ENCODE results near the gene TNFRSF17. TPM values are rescaled to one million over a fixed set of nuclear protein-coding genes. Genes with fewer than 3 reads are reported as not detected.
A peak's percentile ranks its signal among the peaks of the same experiment; 100 is the strongest.

TNFRSF17 gene
- total and polyA plus RNA-seq, 9 of the 15 experiments (the other 6 are each of a cell fraction or from before 2014, with no cell fraction given), result not detected

DNA sequence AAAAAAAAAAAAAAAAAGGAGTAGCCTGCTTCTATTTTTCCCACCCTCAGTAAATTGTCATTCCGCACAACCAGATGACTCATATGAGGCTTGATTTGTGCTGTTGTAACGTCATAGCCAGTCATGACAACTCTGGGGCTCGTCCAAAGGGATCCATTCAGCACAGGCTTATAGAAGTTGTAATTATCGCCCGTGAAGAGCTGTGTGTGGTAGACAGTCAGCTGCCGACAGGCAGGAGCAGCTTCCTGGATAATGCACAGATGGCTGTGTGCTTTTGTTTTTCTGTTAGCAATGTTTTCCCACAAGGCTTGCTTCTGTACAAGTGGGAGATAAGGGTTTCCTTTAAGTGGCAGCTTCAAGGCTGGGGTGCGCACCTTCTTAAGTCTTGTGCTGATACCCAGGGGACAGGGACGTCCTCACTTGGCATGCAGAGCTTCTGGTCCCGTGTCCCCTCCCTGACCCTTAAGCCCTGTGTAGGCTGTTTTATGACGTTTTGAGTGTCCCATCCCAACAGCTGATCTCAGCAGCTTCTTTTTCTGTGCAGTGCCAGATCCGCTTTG, 37.5 kb downstream of the TNFRSF17 start (continued):
- TF ChIP-seq TEAD4 (IDR thresholded peaks at IDR 0.05; ENCODE audit: low read length), result peak; percentile 30; the same call in 1 of the 2 replicates
- no peak for TF ChIP-seq TEAD4 (CRISPR knock-in tag; IDR thresholded peaks at IDR 0.05; ENCODE audit: borderline replicate concordance)
- no peak for TF ChIP-seq HBP1 (CRISPR knock-in tag; IDR thresholded peaks at IDR 0.05)
- no peak for TF ChIP-seq MCM3 (IDR thresholded peaks at IDR 0.05)
- no peak for TF ChIP-seq STAT5A (IDR thresholded peaks at IDR 0.05; ENCODE audit: borderline replicate concordance, low read length)
- no peak for TF ChIP-seq KLF6 (CRISPR knock-in tag; IDR thresholded peaks at IDR 0.05; ENCODE audit: borderline replicate concordance)
- TF ChIP-seq BRF1 (IDR thresholded peaks at IDR 0.05; ENCODE audit: borderline replicate concordance, extremely low read depth, insufficient read length), result no peak
- no peak for TF ChIP-seq CSDE1 (IDR thresholded peaks at IDR 0.05)
- no peak for TF ChIP-seq FIP1L1 (IDR thresholded peaks at IDR 0.05; ENCODE audit: low read depth, low read length, poor library complexity, severe bottlenecking)
- TF ChIP-seq, protein P1, sequence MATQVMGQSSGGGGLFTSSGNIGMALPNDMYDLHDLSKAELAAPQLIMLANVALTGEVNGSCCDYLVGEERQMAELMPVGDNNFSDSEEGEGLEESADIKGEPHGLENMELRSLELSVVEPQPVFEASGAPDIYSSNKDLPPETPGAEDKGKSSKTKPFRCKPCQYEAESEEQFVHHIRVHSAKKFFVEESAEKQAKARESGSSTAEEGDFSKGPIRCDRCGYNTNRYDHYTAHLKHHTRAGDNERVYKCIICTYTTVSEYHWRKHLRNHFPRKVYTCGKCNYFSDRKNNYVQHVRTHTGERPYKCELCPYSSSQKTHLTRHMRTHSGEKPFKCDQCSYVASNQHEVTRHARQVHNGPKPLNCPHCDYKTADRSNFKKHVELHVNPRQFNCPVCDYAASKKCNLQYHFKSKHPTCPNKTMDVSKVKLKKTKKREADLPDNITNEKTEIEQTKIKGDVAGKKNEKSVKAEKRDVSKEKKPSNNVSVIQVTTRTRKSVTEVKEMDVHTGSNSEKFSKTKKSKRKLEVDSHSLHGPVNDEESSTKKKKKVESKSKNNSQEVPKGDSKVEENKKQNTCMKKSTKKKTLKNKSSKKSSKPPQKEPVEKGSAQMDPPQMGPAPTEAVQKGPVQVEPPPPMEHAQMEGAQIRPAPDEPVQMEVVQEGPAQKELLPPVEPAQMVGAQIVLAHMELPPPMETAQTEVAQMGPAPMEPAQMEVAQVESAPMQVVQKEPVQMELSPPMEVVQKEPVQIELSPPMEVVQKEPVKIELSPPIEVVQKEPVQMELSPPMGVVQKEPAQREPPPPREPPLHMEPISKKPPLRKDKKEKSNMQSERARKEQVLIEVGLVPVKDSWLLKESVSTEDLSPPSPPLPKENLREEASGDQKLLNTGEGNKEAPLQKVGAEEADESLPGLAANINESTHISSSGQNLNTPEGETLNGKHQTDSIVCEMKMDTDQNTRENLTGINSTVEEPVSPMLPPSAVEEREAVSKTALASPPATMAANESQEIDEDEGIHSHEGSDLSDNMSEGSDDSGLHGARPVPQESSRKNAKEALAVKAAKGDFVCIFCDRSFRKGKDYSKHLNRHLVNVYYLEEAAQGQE (IDR thresholded peaks at IDR 0.05; ENCODE audit: borderline replicate concordance), result no peak
- TF ChIP-seq, protein P1 (CRISPR knock-in tag; IDR thresholded peaks at IDR 0.05; ENCODE audit: low read depth), result no peak
- TF ChIP-seq, protein P2, sequence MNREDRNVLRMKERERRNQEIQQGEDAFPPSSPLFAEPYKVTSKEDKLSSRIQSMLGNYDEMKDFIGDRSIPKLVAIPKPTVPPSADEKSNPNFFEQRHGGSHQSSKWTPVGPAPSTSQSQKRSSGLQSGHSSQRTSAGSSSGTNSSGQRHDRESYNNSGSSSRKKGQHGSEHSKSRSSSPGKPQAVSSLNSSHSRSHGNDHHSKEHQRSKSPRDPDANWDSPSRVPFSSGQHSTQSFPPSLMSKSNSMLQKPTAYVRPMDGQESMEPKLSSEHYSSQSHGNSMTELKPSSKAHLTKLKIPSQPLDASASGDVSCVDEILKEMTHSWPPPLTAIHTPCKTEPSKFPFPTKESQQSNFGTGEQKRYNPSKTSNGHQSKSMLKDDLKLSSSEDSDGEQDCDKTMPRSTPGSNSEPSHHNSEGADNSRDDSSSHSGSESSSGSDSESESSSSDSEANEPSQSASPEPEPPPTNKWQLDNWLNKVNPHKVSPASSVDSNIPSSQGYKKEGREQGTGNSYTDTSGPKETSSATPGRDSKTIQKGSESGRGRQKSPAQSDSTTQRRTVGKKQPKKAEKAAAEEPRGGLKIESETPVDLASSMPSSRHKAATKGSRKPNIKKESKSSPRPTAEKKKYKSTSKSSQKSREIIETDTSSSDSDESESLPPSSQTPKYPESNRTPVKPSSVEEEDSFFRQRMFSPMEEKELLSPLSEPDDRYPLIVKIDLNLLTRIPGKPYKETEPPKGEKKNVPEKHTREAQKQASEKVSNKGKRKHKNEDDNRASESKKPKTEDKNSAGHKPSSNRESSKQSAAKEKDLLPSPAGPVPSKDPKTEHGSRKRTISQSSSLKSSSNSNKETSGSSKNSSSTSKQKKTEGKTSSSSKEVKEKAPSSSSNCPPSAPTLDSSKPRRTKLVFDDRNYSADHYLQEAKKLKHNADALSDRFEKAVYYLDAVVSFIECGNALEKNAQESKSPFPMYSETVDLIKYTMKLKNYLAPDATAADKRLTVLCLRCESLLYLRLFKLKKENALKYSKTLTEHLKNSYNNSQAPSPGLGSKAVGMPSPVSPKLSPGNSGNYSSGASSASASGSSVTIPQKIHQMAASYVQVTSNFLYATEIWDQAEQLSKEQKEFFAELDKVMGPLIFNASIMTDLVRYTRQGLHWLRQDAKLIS (CRISPR knock-in tag; IDR thresholded peaks at IDR 0.05), result no peak
- no peak for TF ChIP-seq TARDBP (IDR thresholded peaks at IDR 0.05)

All from K562 (cell line).